ENCODE data around the gene COL4A1. TPM values are rescaled to one million over a fixed set of nuclear protein-coding genes. Genes with fewer than 3 reads are reported as not detected.

Gene COL4A1
- total RNA-seq, 1 donor from 2014 or later = 5,210 TPM

DNA sequence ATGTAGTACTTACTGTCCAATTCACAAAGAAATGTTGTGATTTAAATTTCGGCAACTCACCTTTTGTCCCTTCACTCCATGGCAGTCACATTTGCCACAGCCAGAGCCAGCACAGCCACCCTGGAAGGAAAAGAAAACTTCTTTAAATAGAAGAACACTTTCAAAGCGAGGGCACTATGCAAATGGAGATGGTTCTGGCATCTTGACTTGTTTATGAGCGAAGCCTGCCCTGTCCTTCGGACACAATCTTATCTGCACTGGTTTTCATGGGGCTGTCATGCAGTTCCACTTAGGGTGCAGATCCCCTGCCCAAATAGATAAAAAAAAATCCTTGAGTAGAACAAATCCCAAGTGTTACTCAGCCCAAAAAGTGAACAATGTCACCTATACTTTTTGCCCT is 64.3 kb downstream of the COL4A1 start:
- H3K27me3 Mint-ChIP-seq (ENCODE audit: low read depth) = no peaks in the 10 kb centered on the region
- no peak overlapping the region for H3K4me3 Mint-ChIP-seq (ENCODE audit: unreplicated experiment)
- no peaks in the 10 kb centered on the region for H3K9me3 Mint-ChIP-seq (ENCODE audit: low read depth)
- peaks cover 23% of the 10 kb centered on the region for H3K36me3 Mint-ChIP-seq (ENCODE audit: low read depth)
- H3K27ac Mint-ChIP-seq (ENCODE audit: unreplicated experiment) = peak overlapping the region; percentile 77
- TF ChIP-seq, protein P1, sequence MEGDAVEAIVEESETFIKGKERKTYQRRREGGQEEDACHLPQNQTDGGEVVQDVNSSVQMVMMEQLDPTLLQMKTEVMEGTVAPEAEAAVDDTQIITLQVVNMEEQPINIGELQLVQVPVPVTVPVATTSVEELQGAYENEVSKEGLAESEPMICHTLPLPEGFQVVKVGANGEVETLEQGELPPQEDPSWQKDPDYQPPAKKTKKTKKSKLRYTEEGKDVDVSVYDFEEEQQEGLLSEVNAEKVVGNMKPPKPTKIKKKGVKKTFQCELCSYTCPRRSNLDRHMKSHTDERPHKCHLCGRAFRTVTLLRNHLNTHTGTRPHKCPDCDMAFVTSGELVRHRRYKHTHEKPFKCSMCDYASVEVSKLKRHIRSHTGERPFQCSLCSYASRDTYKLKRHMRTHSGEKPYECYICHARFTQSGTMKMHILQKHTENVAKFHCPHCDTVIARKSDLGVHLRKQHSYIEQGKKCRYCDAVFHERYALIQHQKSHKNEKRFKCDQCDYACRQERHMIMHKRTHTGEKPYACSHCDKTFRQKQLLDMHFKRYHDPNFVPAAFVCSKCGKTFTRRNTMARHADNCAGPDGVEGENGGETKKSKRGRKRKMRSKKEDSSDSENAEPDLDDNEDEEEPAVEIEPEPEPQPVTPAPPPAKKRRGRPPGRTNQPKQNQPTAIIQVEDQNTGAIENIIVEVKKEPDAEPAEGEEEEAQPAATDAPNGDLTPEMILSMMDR (IDR thresholded peaks at IDR 0.05) = no peak
- peaks cover 77% of the 10 kb centered on the region for H3K4me1 Mint-ChIP-seq (ENCODE audit: low read depth)
- no peak for DNase-seq (ENCODE audit: low spot score)

DNA sequence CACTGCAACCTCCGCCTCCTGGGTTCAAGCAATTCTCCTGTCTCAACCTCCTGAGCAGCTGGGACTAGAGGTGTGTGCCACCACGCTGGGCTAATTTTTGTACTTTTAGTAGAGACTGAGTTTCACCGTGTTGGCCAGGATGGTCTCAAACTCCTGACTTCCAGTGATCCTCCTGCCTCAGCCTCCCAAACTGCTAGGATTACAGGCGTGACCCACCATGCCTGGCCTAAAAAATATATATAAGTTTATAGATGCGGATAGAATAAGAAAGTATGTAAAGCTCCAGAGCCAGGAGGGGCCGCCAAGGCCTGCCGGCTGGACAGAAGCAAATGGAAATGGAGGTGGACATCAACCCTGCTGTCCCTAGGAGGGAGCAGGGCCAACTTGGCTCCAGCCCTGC is 66.0 kb downstream of the COL4A1 start:
- H3K9me3 Mint-ChIP-seq (ENCODE audit: low read depth) = no peaks in the 10 kb centered on the region
- peak overlapping the region; percentile 45 for H3K27ac Mint-ChIP-seq (ENCODE audit: unreplicated experiment)
- H3K4me1 Mint-ChIP-seq (ENCODE audit: low read depth) = peaks cover 75% of the 10 kb centered on the region
- TF ChIP-seq, protein P1 (IDR thresholded peaks at IDR 0.05) = no peak
- H3K27me3 Mint-ChIP-seq (ENCODE audit: low read depth) = no peaks in the 10 kb centered on the region
- no peak for DNase-seq (ENCODE audit: low spot score)
- H3K36me3 Mint-ChIP-seq (ENCODE audit: low read depth) = peaks cover 29% of the 10 kb centered on the region
- no peak overlapping the region for H3K4me3 Mint-ChIP-seq (ENCODE audit: unreplicated experiment)

DNA sequence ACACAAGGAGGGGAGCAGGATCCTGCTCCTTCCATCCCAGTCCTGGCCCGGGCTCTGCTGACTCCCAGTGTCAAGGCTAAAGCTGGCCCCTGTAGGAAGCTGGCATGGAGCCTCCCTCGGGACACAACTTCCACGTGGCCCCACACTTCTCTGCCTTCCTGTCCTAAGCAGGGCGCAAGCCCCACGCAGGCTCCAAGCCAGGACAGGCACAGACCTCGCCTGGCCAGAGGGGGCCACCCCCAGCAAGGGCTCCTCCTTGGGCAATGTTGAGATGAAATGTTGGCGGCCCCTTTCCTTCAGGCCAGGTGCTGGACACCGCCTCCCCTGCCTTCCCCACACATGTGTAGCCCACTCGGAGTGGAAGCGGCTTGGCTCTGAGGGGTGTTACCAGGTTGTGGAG is 66.6 kb downstream of the COL4A1 start:
- H3K27ac Mint-ChIP-seq (ENCODE audit: unreplicated experiment) = no peak overlapping the region
- H3K9me3 Mint-ChIP-seq (ENCODE audit: low read depth) = no peaks in the 10 kb centered on the region
- peaks cover 28% of the 10 kb centered on the region for H3K36me3 Mint-ChIP-seq (ENCODE audit: low read depth)
- H3K4me3 Mint-ChIP-seq (ENCODE audit: unreplicated experiment) = no peak overlapping the region
- H3K27me3 Mint-ChIP-seq (ENCODE audit: low read depth) = no peaks in the 10 kb centered on the region
- DNase-seq (ENCODE audit: low spot score) = no peak
- TF ChIP-seq, protein P1 (IDR thresholded peaks at IDR 0.05) = no peak
- H3K4me1 Mint-ChIP-seq (ENCODE audit: low read depth) = peaks cover 70% of the 10 kb centered on the region

DNA sequence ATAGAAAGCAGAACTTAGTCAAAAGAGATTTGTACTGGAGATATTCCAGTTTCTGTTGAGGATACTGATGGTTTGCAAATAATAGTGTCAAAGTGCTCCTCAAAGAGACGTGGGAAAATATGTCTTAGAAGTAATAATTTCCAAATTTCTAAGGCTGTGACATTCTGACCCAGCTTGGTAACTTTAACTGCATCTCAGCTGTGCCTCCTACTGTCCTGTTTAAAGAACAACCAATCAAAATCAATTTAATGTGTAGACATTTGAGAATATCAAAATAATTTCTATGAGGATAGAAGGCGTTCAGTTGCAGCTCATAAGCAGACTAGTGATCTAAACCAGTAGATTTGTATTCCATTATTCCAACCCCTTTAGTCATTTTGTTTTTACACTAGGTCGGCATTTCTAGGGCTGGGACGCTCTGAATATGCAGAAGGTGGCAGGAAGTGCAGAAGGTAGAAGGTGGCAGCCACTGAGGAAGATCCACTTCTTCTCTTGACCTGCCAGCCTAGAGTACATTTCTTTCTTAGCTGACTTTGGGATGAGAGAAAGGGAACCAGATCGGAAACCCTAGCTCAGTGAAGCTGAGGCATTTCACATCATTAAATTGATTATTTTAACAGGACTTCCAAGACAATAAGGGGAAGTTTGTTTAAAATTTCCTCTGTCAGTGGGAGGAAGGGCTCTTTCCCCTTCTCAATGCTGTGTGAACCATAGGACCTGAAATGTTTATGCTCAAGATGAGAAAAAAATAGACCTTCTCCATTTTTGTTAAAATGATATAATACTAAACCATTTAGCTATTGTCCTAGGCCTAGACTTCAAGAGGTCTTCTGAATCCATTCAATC is 67.5 kb downstream of the COL4A1 start:
- TF ChIP-seq, protein P1 (IDR thresholded peaks at IDR 0.05) = peak; percentile 55
- Mint-ChIP-seq H3K27me3 (ENCODE audit: low read depth) (no peaks in the 10 kb centered on the region), H3K36me3 (ENCODE audit: low read depth) (peaks cover 25% of the 10 kb centered on the region), H3K4me1 (ENCODE audit: low read depth) (peaks cover 61% of the 10 kb centered on the region), H3K27ac (ENCODE audit: unreplicated experiment) (peak overlapping the region; percentile 79), H3K9me3 (ENCODE audit: low read depth) (no peaks in the 10 kb centered on the region), H3K4me3 (ENCODE audit: unreplicated experiment) (no peak overlapping the region)
- no peak for DNase-seq (ENCODE audit: low spot score)

DNA sequence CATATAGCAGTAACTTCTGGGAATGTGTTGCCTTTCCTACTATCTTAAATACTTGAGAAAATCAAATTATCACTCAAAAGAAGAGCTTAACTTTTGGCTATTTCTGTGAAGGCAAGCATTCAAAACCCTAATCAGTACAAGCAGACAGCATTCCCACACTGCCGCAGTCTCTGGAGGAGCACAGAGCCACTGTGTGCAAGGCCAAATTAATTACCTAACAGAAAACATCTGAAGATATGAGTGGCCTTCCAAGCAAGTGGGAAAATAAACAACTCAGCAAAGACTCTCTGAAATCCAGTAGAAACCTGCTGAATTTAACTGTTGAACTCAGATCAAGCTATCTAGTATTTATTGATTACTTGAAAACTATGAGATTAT is 68.2 kb downstream of the COL4A1 start:
- Mint-ChIP-seq H3K27ac (ENCODE audit: unreplicated experiment) (peak overlapping the region; percentile 79), H3K4me1 (ENCODE audit: low read depth) (peaks cover 57% of the 10 kb centered on the region), H3K9me3 (ENCODE audit: low read depth) (no peaks in the 10 kb centered on the region)

More for the DNA sequence above, 68.2 kb downstream of the COL4A1 start:
- Mint-ChIP-seq H3K27me3 (ENCODE audit: low read depth) (no peaks in the 10 kb centered on the region), H3K4me3 (ENCODE audit: unreplicated experiment) (no peak overlapping the region), H3K36me3 (ENCODE audit: low read depth) (peaks cover 26% of the 10 kb centered on the region)
- TF ChIP-seq, protein P1 (IDR thresholded peaks at IDR 0.05) = no peak
- no peak for DNase-seq (ENCODE audit: low spot score)

Measured in chondrocyte (in vitro differentiated cells).